Measurements from ENCODE around the gene LRRC4C. TPM values are rescaled to one million over a fixed set of nuclear protein-coding genes. Genes with fewer than 3 reads are reported as not detected.

Gene LRRC4C
- polyA plus RNA-seq, 1 of the 3 experiments (the other 2 are of a cell fraction) = 0.16 TPM

GRCh38 chr11:40391679-40392078, 1067.8 kb downstream of the LRRC4C start:
- 56% methylated on average over 3 of the region's 3 CpGs for WGBS (ENCODE audit: low lambda C conversion rate)
- TF ChIP-seq MEF2A (IDR thresholded peaks at IDR 0.05; ENCODE audit: borderline replicate concordance, low read depth) (no peak), ELF1 (IDR thresholded peaks at IDR 0.05) (no peak), TEAD4 (IDR thresholded peaks at IDR 0.05; ENCODE audit: borderline replicate concordance, insufficient read depth) (no peak), JUND (IDR thresholded peaks at IDR 0.05) (no peak), FOSL2 (IDR thresholded peaks at IDR 0.05; ENCODE audit: borderline replicate concordance, low read depth) (no peak), NFIC (IDR thresholded peaks at IDR 0.05; ENCODE audit: borderline replicate concordance) (no peak), NRF1 (IDR thresholded peaks at IDR 0.05; ENCODE audit: low read depth, low read length) (no peak), PBX3 (IDR thresholded peaks at IDR 0.05) (no peak), RXRA (IDR thresholded peaks at IDR 0.05; ENCODE audit: borderline replicate concordance, low read depth) (no peak), EZH2phosphoT487 (IDR thresholded peaks at IDR 0.05; ENCODE audit: borderline replicate concordance, low read depth) (no peak), TCF12 (IDR thresholded peaks at IDR 0.05) (no peak), GABPA (IDR thresholded peaks at IDR 0.05; ENCODE audit: low read depth) (no peak), MXI1 (IDR thresholded peaks at IDR 0.05; ENCODE audit: low read depth, low read length) (no peak), MAX (IDR thresholded peaks at IDR 0.05; ENCODE audit: low read depth) (no peak), POLR2AphosphoS5 (IDR thresholded peaks at IDR 0.05; ENCODE audit: low read depth, low read length) (no peak), EP300 (IDR thresholded peaks at IDR 0.05; ENCODE audit: borderline replicate concordance in 1 of 2, low read depth in 1 of 2, low read length in 1 of 2) (no peak)
- TF ChIP-seq, protein P1, sequence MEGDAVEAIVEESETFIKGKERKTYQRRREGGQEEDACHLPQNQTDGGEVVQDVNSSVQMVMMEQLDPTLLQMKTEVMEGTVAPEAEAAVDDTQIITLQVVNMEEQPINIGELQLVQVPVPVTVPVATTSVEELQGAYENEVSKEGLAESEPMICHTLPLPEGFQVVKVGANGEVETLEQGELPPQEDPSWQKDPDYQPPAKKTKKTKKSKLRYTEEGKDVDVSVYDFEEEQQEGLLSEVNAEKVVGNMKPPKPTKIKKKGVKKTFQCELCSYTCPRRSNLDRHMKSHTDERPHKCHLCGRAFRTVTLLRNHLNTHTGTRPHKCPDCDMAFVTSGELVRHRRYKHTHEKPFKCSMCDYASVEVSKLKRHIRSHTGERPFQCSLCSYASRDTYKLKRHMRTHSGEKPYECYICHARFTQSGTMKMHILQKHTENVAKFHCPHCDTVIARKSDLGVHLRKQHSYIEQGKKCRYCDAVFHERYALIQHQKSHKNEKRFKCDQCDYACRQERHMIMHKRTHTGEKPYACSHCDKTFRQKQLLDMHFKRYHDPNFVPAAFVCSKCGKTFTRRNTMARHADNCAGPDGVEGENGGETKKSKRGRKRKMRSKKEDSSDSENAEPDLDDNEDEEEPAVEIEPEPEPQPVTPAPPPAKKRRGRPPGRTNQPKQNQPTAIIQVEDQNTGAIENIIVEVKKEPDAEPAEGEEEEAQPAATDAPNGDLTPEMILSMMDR (IDR thresholded peaks at IDR 0.05) = no peak
- TF ChIP-seq, protein P2, sequence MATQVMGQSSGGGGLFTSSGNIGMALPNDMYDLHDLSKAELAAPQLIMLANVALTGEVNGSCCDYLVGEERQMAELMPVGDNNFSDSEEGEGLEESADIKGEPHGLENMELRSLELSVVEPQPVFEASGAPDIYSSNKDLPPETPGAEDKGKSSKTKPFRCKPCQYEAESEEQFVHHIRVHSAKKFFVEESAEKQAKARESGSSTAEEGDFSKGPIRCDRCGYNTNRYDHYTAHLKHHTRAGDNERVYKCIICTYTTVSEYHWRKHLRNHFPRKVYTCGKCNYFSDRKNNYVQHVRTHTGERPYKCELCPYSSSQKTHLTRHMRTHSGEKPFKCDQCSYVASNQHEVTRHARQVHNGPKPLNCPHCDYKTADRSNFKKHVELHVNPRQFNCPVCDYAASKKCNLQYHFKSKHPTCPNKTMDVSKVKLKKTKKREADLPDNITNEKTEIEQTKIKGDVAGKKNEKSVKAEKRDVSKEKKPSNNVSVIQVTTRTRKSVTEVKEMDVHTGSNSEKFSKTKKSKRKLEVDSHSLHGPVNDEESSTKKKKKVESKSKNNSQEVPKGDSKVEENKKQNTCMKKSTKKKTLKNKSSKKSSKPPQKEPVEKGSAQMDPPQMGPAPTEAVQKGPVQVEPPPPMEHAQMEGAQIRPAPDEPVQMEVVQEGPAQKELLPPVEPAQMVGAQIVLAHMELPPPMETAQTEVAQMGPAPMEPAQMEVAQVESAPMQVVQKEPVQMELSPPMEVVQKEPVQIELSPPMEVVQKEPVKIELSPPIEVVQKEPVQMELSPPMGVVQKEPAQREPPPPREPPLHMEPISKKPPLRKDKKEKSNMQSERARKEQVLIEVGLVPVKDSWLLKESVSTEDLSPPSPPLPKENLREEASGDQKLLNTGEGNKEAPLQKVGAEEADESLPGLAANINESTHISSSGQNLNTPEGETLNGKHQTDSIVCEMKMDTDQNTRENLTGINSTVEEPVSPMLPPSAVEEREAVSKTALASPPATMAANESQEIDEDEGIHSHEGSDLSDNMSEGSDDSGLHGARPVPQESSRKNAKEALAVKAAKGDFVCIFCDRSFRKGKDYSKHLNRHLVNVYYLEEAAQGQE (IDR thresholded peaks at IDR 0.05; ENCODE audit: low read depth, low read length) = no peak

More at GRCh38 chr11:40391679-40392078, 1067.8 kb downstream of the LRRC4C start:
- Histone ChIP-seq H3K79me2 (ENCODE audit: insufficient read depth) (no peaks in the 10 kb centered on the region), H2AFZ (ENCODE audit: low read depth) (no peak overlapping the region), H3K27me3 (ENCODE audit: insufficient read depth) (no peaks in the 10 kb centered on the region), H3K9me3 (no peaks in the 10 kb centered on the region), H3K4me2 (no peak overlapping the region), H4K20me1 (ENCODE audit: insufficient read depth) (no peaks in the 10 kb centered on the region), H3F3A (replicated peaks; ENCODE audit: insufficient read depth) (peaks cover 5% of the 10 kb centered on the region), H3K9ac (no peak overlapping the region), H3K27ac (ENCODE audit: low read depth in 2 of 2, low read length in 1 of 2) (no peak overlapping the region), H3K4me3 (ENCODE audit: low read depth in 2 of 2, low read length in 1 of 2) (no peak overlapping the region), H3K9me2 (no peaks in the 10 kb centered on the region), H3K36me3 (replicated peaks in 1 of 2; ENCODE audit: control insufficient read depth in 1 of 2, insufficient read depth in 2 of 2, low read length in 1 of 2) (no peaks in the 10 kb centered on the region), H3K4me1 (ENCODE audit: control insufficient read depth in 1 of 2, insufficient read depth in 2 of 2, low read depth in 1 of 2, low read length in 1 of 2) (0 out of 4 replicates have a peak, but pooled peaks cover 0 to under 1% of the 10 kb centered on the region in 2 experiments)
- no peak for DNase-seq
- CTCF ChIA-PET = interaction anchor here (1.1 kb wide), 1 partner anchor 68 kb away, joined by 4 read pairs; no protein-coding TSS in a partner anchor
- POLR2A ChIA-PET = no interaction called here

All from SK-N-SH (cell line).